NB4 (cell line): ENCODE results near the gene CLEC16A.

ENCODE experiments used
- CTCF ChIP-seq: IDR thresholded peaks from one replicate; pipeline ENCODE4 v1.5.1; 2012; ENCODE audit warnings: low read depth, low read length
- MAX ChIP-seq: IDR thresholded peaks from 2 replicates; pipeline ENCODE4 v1.6.1; 2011; ENCODE audit warnings: low read depth, low read length
- MYC ChIP-seq: IDR thresholded peaks from 2 replicates; pipeline ENCODE4 v1.6.1; 2011; ENCODE audit warnings: low read depth, low read length
- POLR2A ChIP-seq: IDR thresholded peaks from 2 replicates; pipeline ENCODE4 v1.6.1; 2011; ENCODE audit warnings: mild to moderate bottlenecking; ENCODE audit not compliant: insufficient read length; ENCODE audit errors: extremely low read depth

- TF ChIP-seq CTCF (no peak), POLR2A (no peak), MAX (no peak), MYC (no peak)
These were observed 214.9 kb downstream of the CLEC16A start for GRCh38 chr16:11159282-11159681.
